Femur (tissue), 1 donor: ENCODE measurements around the gene FBLN2.
A peak's percentile ranks its signal among the peaks of the same experiment; 100 is the strongest.

Experiments used
- DNase-seq: peaks from one replicate; pipeline ENCODE4 v3.0.0-alpha.2; 2017

The FBLN2 gene

DNA sequence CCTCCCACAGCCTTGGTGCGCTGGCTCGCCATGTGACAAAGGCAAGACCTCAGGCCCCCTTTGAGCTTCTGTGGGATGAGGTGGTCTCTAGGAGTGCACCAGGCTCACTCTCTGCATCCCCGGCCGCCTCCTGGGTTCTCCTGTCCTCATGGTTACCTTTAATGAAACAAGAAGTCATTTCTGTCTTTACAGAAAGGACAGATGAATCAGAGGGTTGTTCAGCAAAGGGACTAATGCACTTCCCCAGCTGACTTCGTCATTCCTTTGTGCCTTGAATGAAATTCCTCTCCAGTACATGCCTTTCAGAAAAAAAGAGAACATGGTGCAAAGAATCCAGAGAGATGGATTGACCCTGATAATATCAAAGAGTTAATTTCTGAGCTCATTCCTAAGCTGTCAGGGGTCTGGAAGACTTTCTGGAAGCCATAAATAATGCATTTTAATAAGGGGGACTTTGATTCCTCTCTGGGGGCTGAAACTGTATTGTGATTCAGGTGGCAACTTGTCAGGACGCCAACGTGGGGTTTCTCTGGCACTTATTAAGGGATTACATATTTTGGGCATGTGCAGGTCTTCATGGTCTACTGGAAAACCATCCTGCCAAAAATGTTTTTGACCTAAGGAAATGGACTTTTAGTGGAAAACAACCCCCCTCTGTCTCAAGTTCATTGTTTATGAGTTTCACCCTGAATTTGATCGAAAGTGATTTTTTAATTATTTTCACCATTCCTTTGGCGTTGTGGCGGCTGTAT, 122.7 kb downstream of the FBLN2 start:
- no peak for DNase-seq

DNA sequence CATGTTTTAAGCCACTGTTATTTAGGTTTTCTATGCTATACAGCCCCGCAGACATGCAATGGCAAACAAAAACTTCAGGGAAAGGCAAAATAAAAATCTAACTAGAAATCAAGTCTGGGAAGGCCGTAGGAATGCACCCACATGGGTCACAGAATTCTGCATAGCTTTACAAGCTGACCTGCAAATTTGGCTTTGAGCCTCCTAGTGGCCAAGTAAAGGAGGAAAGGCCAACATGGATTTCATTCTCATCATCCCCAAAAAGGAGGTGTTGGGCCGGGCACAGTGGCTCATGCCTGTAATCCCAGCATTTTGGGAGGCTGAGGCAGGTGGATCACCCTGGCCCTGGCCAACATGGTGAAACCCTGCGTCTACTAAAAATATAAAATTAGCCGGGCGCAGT, 124.3 kb downstream of the FBLN2 start:
- DNase-seq: no peak

DNA sequence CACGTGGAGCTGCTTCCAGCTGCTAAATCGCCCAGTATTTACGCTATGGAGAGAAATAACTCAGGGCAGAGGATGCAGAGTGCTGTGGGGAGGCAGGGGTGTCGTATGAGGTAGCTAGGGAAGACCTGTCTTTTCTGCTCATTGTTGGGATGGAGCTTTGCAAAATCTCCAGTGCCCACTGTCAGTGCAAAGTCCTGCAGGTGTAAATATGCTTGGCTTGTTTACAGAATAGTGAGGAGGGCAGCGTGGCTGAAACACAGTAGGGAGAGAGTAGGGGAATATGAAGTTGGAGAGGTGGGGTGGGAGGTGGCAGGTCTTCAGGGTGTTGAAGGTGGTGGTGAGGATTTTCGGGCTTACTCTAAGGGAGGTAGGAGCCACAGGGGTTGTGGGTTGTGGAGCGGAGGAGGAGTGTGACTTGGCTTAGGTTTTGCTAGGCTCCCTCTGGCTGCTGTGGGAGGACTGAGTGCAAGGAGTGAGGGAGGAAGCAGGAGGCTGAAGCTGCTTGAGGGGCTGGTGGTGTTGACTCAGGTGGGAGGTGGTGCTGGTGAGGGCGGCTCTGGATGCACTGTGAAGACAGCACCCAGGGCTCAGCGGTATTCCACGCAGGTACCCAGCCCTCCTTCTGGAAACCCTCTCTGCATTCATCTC, 125.7 kb downstream of the FBLN2 start:
- no peak for DNase-seq

DNA sequence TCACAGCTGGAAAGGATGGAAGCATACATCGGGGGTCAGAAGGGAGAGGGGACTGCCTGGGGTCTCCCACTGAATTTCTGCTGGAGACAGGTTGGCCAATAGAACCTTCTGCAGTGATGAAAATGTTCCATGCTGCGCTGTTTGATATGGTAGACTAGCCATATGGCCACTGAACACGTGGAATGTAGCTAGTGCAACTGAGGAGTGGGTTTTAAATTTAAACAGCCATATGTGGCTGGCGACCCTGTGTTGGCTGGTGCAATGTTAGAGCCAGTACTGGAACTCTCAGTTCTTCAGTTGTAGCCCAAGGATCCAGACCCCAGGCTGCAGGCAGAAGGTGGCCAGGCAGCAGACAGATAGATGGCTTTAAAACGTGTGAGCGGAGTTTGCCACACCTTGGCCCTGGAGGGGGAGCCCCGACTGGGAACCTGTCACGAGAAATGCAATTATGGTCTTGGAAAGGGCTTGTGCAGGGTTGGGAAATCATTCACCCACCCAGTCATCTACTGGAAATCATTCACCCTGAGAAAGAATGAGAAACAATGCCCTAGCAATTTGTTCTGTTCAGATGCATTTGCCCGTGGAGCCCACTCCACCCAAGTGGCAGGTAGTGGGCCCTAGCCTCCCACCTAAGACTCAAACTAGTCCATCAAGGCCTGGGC, 127.6 kb downstream of the FBLN2 start:
- no peak for DNase-seq

DNA sequence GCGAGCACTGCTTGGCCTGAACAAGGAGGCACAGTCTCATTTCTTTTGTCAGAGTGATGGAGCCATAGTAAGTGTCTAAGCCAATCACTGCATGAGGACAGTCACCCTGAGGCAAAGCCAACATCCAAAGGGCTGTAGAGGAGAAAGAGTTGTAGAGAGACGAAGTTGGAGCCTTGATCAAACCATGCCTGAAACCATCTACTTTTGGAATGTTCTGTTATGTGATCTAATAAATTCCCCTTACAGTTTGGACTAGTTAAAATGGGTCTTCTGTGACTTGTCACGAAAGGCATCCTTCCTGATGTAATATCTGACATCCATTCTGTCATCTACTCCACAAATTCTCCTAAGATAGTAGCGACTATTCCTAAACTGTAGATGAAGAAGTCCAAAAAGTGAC, 128.3 kb downstream of the FBLN2 start:
- DNase-seq: no peak

DNA sequence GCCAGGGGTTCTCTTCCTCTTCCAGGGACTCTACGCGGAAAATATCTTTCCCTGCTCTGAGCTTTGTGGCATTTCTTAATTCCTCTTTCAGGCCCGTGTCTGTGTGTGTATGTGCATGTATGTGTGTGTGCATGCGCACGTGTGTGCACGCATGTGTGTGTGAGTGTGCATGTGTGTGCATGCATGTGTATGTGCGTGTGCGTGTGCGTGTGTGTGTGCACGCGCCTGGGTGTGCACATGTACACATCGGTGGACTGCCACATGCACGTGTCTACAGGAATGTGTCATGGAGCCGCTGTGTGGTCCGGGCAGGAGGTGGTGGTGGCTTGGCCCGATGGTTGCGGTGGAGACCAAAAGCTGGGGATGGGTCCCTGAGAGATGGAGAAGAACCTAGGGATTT, 133.0 kb downstream of the FBLN2 start:
- no peak for DNase-seq

DNA sequence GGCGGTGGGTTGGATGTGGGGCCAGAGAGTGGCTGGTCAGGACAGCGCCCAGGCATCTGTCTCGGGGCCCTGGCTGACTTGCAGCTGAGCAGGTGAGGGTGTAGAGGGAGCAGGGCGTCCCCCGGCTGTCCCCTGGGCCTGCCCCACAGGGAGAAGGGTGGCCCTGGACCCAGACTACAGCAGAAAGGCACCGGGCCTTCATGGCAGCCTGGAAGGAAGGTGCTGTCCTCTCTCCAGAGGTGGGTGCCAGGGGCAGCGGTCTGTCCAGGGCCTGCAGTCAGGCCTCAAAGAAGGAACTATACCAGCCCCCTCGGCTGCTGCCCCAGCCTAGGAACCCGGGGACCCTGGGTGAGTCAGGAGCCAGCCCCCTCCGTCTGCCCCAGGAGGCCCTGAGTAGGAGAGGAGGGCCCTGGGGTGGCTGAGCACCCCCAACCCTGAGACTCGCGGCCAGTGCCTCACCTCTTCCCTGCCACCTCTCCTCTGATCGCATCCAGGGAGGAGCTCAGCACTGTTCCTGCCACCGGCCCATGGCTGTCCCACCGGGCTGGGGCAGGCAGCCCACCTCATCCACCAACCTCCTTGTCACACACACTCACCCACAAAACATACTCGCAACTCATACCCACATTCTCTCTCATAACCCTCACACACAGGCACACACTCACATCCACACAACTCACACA, 133.5 kb downstream of the FBLN2 start:
- no peak for DNase-seq

DNA sequence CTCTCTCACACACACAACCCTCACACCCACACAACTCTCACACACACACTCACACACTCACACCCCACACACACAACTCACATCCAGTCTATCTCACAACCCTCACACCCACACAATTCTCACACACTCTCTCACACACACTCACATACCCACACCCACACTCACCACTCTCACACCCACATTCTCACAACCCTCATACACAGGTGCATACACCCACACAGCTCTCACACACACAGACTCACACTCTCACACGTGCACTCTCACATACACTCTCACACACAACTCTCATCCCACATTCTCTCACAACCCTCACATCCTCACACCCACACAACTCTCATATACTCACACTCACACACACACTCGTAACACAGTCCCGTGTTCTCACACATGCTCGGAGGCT, 134.4 kb downstream of the FBLN2 start:
- DNase-seq: no peak

DNA sequence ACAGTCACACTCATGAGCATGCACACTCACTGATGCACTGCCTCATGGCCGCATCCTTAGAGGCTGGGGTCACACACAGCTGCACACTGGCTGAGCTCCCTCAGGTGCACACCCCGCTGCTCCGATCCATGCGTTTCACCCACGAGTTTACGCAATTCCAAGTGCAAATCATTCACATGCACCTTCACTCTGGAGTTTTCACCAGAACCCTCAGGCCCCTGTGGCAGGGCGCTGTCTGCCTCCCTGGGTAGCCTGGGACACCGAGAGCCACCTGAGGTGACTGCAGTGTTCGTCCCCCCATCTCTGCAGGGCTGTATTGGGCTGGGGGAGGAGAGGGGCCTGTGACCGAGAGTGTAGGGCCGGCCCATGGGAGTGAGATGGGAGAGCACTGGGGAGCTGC, 134.8 kb downstream of the FBLN2 start:
- no peak for DNase-seq

DNA sequence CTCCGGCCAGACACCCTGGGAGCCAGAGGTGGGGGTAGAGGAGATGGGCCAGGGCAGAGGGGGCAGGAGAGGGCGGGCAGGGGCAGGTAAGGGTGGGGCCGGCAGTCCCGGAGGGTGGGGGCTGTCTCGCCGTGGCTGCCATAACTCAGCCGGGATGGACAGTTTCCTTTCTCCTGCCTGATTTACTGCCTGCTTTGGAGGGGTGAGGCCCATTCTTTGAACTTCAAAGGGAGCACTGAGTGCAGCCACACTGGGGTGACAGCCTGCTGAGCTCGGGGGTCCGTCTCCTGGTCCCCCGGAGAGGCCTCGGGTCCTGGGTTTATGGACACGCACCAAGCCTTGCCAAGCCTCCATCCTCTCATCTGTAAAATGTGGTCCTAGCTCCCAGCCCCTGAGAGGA, 135.4 kb downstream of the FBLN2 start:
- no peak for DNase-seq

DNA sequence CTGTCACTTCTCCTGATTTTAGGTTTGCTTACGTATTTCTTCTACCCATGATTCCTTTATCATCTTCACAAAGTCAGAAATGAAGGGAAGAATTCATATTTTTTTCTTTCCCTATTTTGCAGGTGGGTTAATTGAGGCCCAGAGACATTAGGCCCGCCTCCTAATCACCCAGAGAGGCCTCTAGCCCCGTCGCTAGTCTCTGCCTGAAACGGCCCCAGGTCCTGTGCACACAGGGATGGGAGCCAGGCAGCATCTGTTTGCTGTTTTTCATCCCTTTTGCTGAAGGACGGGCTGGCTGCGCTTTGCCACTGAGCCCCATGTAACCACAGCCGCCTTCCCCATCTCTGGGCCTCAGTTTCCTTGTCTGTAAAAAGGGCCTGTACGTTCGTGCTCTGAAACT, 135.9 kb downstream of the FBLN2 start:
- DNase-seq: no peak

DNA sequence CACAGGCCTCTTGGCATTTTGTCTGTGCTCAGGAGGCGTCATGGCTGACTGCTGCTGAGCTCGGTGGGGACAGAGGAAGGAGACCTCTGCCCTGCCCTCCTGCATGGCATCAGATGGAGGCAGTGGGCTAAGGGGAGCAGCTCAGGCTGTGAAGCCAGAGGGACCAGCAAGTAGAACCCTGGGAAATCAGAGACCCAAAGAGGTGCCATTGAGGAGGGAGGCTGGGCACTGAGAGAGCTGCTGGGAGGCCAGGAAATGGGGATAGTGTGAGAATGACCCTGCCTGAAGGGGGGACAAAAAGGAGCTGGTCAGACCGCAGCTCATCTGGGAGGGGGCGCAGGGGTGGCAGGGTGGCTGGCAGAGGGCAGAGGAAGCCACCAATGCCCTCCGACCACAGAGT, 136.8 kb downstream of the FBLN2 start:
- DNase-seq: no peak

DNA sequence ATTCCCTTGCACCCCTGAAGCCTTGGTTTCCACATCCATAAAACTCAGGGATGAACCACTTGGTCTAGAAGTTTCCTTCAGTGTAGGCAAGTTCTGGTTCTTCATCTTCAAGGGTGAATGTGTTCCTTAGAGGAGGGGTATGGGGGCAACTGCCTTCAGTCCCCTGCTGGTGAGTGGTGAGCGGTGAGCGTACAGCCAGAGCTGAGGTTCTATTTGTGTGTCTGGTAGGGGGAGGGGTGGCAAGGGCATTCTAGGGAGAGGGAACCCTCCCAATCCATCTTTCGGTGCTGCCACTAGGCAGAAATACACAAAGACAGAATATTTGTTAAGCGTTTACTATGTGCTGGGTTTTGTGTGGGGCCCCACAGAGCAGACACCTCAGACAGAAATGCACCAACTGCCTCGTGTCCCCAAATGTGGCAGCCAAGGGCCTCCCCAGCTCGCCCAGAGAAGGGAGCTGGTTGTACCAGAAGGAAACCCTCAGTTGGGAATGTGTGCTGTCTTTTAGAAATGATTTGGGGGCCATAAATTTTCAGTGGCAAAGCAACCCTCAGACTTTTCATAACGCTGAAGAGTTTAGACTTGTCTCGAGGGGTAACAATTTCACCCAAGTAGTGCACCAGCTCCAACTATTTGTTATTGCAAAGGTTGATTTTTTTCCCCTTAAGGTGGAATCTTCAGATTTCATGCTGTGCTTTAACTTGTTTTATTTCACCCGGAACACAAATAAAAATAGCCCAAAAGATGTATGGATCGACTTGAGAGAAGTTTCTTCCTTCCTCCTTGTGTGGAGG, 137.6 kb downstream of the FBLN2 start:
- no peak for DNase-seq

DNA sequence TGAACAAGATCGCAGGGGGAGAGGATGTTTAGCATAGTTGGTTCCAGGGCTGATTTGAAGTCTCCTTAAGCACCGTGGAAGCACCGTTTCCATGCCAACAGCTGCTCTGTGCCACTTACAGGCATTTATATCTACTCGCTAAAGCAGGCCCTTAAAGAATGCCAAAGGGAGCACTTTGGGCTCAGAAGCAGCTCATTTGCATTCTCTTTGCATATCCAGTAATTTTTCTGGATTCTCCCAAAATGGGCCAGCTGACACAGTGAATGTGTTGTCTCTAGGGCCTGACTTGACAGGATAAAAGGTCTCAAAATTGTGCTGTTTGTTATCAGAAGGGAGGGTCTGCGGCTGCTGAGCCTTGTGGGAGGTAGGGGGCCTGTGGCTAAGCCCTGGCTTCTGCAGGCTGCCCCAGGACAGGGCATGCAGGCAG, 138.6 kb downstream of the FBLN2 start:
- DNase-seq: peak; percentile 24
